Ovary (tissue), 9 donors: ENCODE data around the gene HOXA11. TPM values are rescaled to one million over a fixed set of nuclear protein-coding genes. Genes with fewer than 3 reads are reported as not detected.
A peak's percentile ranks its signal among the peaks of the same experiment; 100 is the strongest.

Experiments
- DNase-seq, 5 donors: peaks; one replicate each; pipeline ENCODE4 v3.0.0-alpha.2; 2019 to 2020
- H3K27ac ChIP-seq, 2 donors: fragments of 200-600 bp; one replicate each; pipeline versions ENCODE4 v1.5.1 to v1.8.0; 2019 to 2022
- H3K27me3 ChIP-seq: fragments of 200-600 bp; one replicate; pipeline ENCODE4 v1.8.0; 2022
- H3K36me3 ChIP-seq: fragments of 200-600 bp; sonication (generic); one replicate; pipeline ENCODE4 v1.5.1; 2019
- H3K4me1 ChIP-seq: one replicate; pipeline ENCODE4 v1.8.1; 2013; ENCODE audit warnings: mild to moderate bottlenecking, moderate library complexity; ENCODE audit not compliant: insufficient read depth
- H3K4me3 ChIP-seq: fragments of 200-600 bp; sonication (generic); one replicate; pipeline ENCODE4 v1.5.1; 2017
- H3K9me3 ChIP-seq, 2 donors: fragments of 200-600 bp in 1 of 2; sonication (generic) in 1 of 2; one replicate each; pipeline versions ENCODE4 v1.5.1 to v1.8.1; 2013 to 2019; ENCODE audit warnings: mild to moderate bottlenecking in 1 of 2, moderate library complexity in 1 of 2
- EP300 ChIP-seq: sonication (generic); formaldehyde crosslinking; IDR thresholded peaks from one replicate; pipeline ENCODE4 v1.6.1; 2017; ENCODE audit warnings: antibody characterized with exemption
- POLR2A ChIP-seq: fragments of 450-650 bp; IDR thresholded peaks from one replicate; pipeline ENCODE4 v1.6.1; 2017; ENCODE audit warnings: antibody characterized with exemption, mild to moderate bottlenecking, moderate library complexity
- WGBS, 3 donors: extraction: QIAGEN DNeasy Blood & Tissue Kit in 1 of 3; methylation state at CpG; one replicate each; pipeline versions ENCODE4 v1.1.5 to v1.1.7; 2013 to 2017; 5-methylcytosine and 5-hydroxymethylcytosine counted together
- intact Hi-C, 4 donors: fragments of 100-400 bp; cut with DNase I; formaldehyde crosslinking; loops; one replicate each; pipeline versions ENCODE4 v1.11.0 to v1.15.1; 2022 to 2023
- polyA plus RNA-seq, 2 donors: library from polyadenylated mRNA; stranded (reverse); fragments of 200-250 nt in 1 of 2; fragments of 350-450 nt in 1 of 2; fragmentation: Illumina TruSeq in 1 of 2; extraction: RNeasy Lipid Tissue Mini Kit (QIAGEN cat#74804) in 1 of 2; gene quantifications; one replicate each; pipeline ENCODE4 v1.2.3, GENCODE V29; 2013 to 2014
- total RNA-seq, 7 donors: library from RNA; depleted of rRNA in 2 of 7; stranded (reverse); fragments of >200 nt in 2 of 7; fragmentation: NEBNext Ultra II Directional in 3 of 7; extraction: Animal tissue kit (Norgen Biotek cat#: 25700) in 3 of 7; gene quantifications; one replicate each; pipeline versions ENCODE4 v1.1.0 to v1.2.4, GENCODE V29; 2016 to 2023
- TF ChIP-seq, protein P1 (sequence below), 3 donors: fragments of 450-650 bp in 2 of 3; fragments of 200-600 bp in 1 of 3; IDR thresholded peaks; one replicate each; pipeline versions ENCODE4 v1.5.1 to v1.8.0; 2016 to 2022; ENCODE audit warnings: antibody characterized with exemption in 3 of 3, mild to moderate bottlenecking in 1 of 3
- donor health status: DM: no; HTN: no; CAD: no; lungs with moderate emphysema.
- donor health status: DM: no; HTN: no; CAD: no.
- donor health status: Bipolar disorder and iron deficiency.
- donor health status: DM: yes; HTN: yes; CAD: no.
- donor health status: DM: no; HTN: no; CAD: no.
- donor health status: DM: yes; HTN: yes; CAD: no.

The HOXA11 gene
- total and polyA plus RNA-seq, 9 donors, result 0.11 to 2.0 (median 0.91) TPM; not detected in 3

DNA sequence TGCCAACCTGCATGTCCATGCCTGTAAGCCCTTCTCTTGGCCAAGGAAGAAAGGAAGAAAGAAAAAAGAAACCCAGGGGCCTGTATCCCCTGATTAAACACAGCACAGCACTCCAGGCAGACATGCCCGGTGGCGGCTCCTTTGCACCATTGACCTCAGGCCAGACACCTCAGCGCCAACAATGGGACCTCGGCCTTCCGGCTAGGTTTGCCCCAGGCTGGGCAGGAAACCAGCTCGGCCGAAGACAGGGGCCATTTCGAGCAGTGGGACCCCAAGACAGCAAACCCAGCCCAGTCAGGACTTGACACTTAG, 13.8 kb downstream of the HOXA11 start:
- TF ChIP-seq POLR2A, result no peak
- TF ChIP-seq, protein P1, sequence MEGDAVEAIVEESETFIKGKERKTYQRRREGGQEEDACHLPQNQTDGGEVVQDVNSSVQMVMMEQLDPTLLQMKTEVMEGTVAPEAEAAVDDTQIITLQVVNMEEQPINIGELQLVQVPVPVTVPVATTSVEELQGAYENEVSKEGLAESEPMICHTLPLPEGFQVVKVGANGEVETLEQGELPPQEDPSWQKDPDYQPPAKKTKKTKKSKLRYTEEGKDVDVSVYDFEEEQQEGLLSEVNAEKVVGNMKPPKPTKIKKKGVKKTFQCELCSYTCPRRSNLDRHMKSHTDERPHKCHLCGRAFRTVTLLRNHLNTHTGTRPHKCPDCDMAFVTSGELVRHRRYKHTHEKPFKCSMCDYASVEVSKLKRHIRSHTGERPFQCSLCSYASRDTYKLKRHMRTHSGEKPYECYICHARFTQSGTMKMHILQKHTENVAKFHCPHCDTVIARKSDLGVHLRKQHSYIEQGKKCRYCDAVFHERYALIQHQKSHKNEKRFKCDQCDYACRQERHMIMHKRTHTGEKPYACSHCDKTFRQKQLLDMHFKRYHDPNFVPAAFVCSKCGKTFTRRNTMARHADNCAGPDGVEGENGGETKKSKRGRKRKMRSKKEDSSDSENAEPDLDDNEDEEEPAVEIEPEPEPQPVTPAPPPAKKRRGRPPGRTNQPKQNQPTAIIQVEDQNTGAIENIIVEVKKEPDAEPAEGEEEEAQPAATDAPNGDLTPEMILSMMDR (IDR thresholded peaks at IDR 0.05), result no peak
- no peak for TF ChIP-seq EP300
- 39 to 69% (median 45%) methylated on average over 8 of the region's 8 CpGs for WGBS, 3 donors
- intact Hi-C loops, result no loop called here
- Histone ChIP-seq H3K4me3 (peak overlapping the region; percentile 53), H3K27me3 (peaks cover 21% of the 10 kb centered on the region), H3K4me1 (peaks cover 14% of the 10 kb centered on the region), H3K27ac (no peak overlapping the region), H3K36me3 (no peaks in the 10 kb centered on the region), H3K9me3 (no peaks in the 10 kb centered on the region)
- peak in 2 of 5 donors; percentile 16 to 28 for DNase-seq

DNA sequence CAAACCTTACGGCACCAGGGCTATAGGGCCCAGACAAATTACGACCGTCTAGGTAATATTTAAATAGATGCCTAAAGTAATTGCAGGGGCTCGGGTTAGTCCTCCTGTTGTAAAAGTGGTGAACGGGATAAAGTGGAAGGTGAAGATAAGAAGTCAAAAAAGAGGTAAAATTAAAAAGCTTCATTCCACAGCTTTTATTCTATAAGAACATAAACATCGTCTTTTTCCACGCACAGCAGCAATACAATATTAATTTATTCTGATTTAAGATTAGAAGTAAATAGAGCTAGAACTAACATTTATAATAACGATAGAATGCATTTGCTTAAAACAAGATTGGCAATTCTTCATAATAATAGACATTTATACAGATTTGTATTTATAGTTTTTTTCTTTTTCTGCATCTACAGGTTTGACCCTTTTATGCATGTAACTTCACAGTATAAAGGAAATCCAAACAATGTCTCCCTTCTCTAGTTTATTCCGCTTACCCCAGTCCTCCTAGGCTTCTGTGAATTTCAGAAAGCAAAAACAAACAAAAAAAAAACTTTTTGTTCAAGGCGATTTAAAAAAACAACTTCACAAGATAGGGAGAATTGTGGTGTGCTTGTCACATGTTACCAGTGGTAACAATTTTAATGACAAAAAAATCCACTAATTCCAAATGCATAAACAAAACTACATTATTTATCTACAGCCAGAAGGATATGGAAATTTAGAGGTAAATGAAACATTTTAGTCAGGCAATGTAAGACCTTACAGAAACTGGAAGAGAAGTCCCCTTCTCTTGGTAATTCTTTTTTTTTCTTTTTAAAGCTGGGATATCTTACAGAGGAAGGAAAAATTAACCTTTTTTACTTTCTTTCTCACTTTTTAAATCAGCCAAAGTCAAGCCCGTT, 14.4 kb downstream of the HOXA11 start:
- Histone ChIP-seq H3K27me3 (peaks cover 21% of the 10 kb centered on the region), H3K9me3 (no peaks in the 10 kb centered on the region), H3K4me1 (peaks cover 14% of the 10 kb centered on the region), H3K27ac (no peak overlapping the region), H3K36me3 (no peaks in the 10 kb centered on the region), H3K4me3 (peak overlapping the region; percentile 53)
- TF ChIP-seq POLR2A (no peak), EP300 (no peak)
- TF ChIP-seq, protein P1 (IDR thresholded peaks at IDR 0.05), result no peak
- intact Hi-C loops, result no loop called here
- DNase-seq, result no peak
- WGBS, 3 donors, result 49 to 70% (median 50%) methylated on average over 11 of the region's 11 CpGs

DNA sequence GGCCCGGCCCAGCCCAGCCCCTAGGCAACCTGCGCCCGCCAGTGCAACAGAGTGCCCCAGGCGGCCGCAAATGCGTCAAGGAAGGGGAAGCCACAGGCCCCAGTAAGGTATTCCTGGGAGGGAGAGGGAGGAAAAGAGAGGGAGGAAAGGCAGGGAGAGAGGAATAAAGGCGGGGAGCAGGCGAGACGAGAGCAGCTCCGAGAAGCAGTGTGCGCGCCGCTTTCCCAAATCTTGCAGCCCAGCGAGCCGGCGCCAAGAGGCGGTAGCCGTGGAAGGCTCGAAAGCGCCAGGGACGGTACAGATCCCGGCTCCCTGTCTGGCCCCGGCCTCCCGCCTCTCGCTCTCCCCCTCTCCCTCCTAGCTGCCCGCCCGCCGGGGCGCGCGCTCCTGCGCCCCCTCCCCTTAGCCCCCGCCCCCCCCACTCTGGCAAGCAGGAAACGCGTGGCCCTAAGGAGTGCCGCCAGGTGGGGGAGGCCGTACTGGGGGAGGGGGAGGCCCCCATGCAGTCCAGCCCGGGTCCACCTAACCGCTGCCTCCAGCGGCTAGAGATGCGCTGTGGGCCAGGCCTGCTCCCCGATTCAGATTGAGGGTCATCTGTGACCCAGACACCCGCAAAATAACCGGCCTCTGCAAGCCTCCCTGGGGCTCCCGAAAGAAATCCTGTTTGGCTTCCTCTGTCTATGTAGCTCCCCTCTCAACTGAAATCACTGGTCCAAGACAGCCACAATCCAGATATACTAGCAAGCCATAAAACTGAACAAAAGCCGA, 15.2 kb downstream of the HOXA11 start:
- Histone ChIP-seq H3K27me3 (peaks cover 22% of the 10 kb centered on the region), H3K4me3 (peak overlapping the region; percentile 53)
- peak in 2 of 5 donors; percentile 10 to 36 for DNase-seq

More for the DNA sequence above, 15.2 kb downstream of the HOXA11 start:
- Histone ChIP-seq H3K9me3 (no peaks in the 10 kb centered on the region), H3K27ac (no peak overlapping the region), H3K4me1 (peaks cover 14% of the 10 kb centered on the region), H3K36me3 (no peaks in the 10 kb centered on the region)
- WGBS, 3 donors, result 5 to 11% (median 5%) methylated on average over 41 to 46 of the region's 46 CpGs
- intact Hi-C loops, result loop anchor here in 3 of 4 donors (5.0 to 10.0 kb wide), 3 partner anchors 795 to 1285 kb away; no protein-coding TSS in a partner anchor
- no peak for TF ChIP-seq EP300
- TF ChIP-seq, protein P1 (IDR thresholded peaks at IDR 0.05), result no peak
- no peak for TF ChIP-seq POLR2A
